HG03025 (cell line): Measurements from ENCODE around the gene ZNF521.
"Not testable (repeated sequence)": the region's sequence is repeated elsewhere in the genome, so short reads cannot be mapped to it uniquely, and the experiment has no call there.

Experiments used
- ATAC-seq: cut with Tn5 transposase; IDR thresholded peaks from one replicate; pipeline ENCODE4 v1.9.1; 2021; ENCODE audit warnings: mild to moderate bottlenecking, moderate library complexity; ENCODE audit not compliant: unreplicated experiment, low FRiP score

ZNF521 gene

GRCh38 chr18:25047983-25048382 lies 304.0 kb downstream of the ZNF521 start:
- ATAC-seq = no peak

DNA sequence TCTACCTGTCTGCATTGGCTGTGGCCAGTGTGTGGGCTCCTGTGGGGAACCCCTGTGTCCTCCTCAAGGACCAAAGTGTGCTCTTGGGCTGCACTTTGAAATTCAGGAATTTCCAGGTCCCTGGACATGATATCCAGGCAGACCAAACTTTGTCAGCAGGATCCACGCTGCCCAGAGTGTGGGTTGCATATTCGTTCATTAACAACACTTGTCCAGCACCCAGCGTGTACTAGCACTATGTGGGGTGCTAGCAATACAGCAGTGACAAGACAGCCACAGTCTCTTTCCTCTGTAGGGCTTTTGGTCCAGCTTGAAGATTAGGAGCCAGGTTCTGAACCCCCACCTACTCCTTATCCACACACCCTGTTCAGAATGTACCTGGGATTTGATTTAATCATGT lies 304.5 kb downstream of the ZNF521 start:
- no peak for ATAC-seq

- no peak for ATAC-seq
Observed at GRCh38 chr18:25044694-25045093, 307.3 kb downstream of the ZNF521 start.

DNA sequence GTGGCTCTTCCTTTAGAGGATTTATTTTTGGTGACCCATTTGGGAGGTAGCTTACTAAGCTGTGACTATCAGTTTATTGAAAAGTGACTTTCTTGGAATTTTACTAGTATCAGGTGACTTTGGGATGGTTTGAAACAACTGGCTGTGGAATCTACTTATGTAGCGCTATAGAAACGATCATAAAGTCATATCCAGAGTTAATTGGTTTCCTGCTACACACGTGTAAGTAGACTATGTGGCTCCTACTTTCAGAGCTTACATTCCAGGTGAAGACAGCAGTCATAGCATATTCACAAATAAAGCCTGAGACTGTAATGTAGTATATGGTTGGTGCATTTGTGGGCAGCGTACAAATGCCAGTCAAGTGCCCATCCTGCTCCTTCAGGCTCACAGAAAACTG lies 308.9 kb downstream of the ZNF521 start:
- ATAC-seq = no peak

GRCh38 chr18:25042641-25043051 lies 309.3 kb downstream of the ZNF521 start:
- ATAC-seq = no peak

GRCh38 chr18:25039781-25040180 lies 312.2 kb downstream of the ZNF521 start:
- no peak for ATAC-seq

GRCh38 chr18:25038261-25038660 lies 313.7 kb downstream of the ZNF521 start:
- ATAC-seq = no peak

- no peak for ATAC-seq
Observed at GRCh38 chr18:25033747-25034471, 318.1 kb downstream of the ZNF521 start.

GRCh38 chr18:25033175-25033574 lies 318.8 kb downstream of the ZNF521 start:
- ATAC-seq = not testable (repeated sequence)

DNA sequence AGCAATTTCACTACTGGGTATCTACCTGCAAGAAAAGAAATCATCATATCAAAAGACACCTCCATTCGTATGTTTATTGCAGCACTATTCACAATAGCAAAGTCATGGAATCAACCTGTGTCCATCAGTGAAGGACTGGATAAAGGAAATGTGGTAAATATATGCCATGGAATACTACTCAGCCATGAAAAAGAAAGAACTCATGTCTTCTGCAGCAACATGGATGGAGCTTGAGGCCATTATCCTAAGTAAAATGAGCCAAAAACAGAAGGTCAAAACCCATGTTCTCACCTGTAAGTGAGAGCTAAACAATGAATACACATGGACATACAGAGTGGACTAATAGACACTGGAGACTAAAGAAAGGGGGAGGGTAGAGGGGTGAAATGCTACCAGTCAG lies 322.2 kb downstream of the ZNF521 start:
- no peak for ATAC-seq

DNA sequence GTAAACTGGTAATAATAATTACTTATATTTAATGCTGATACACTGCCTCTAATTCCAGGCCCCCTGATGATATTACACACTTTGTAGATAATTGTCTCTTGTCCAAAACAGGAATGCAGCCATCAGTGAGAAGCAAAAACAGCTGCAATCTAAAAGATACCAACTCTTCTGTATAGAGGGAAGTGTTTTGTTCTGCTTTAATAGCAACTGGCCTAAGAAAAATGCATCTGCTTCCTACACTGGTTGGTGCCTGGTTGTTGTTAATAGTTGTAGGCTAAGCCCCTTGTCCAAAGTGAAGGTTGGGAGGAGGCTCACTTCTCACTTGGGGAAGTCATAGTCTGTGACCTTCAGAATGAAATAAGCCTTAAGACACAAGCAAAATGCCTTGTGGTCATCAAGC lies 332.0 kb downstream of the ZNF521 start:
- ATAC-seq = no peak

- no peak for ATAC-seq
Observed at GRCh38 chr18:25019086-25019860, 332.7 kb downstream of the ZNF521 start.

DNA sequence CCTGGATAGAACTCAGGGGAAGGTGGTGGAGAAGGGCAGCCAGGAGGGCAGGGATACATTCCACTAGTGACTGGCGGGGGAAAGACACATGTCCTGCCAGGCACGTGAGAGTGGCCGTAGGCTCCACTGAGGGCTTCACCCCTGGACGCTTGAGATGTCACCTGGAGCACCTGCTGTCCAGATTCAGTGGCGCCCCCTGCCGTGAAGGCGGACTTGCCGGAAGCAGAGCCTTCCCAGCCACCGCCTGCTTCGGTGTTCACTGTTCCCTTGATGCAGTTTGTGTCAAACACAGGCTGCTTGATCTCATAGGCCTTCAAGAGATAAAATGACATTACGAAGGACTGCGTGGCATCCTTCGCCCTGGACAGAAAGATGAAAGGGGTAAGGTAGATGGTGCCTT lies 335.3 kb downstream of the ZNF521 start:
- ATAC-seq = no peak

- no peak for ATAC-seq
Observed at GRCh38 chr18:25016181-25016580, 335.8 kb downstream of the ZNF521 start.
